Hematopoietic multipotent progenitor cell treated with erythropoietin and hydrocortisone succinate and interleukin-3 and kit ligand, for 6 days (in vitro differentiated cells): ENCODE data around the gene NTSR2.

Experiments
- DNase-seq: peaks from one replicate; pipeline ENCODE4 v3.0.0-alpha.2; 2015

Gene NTSR2

DNA sequence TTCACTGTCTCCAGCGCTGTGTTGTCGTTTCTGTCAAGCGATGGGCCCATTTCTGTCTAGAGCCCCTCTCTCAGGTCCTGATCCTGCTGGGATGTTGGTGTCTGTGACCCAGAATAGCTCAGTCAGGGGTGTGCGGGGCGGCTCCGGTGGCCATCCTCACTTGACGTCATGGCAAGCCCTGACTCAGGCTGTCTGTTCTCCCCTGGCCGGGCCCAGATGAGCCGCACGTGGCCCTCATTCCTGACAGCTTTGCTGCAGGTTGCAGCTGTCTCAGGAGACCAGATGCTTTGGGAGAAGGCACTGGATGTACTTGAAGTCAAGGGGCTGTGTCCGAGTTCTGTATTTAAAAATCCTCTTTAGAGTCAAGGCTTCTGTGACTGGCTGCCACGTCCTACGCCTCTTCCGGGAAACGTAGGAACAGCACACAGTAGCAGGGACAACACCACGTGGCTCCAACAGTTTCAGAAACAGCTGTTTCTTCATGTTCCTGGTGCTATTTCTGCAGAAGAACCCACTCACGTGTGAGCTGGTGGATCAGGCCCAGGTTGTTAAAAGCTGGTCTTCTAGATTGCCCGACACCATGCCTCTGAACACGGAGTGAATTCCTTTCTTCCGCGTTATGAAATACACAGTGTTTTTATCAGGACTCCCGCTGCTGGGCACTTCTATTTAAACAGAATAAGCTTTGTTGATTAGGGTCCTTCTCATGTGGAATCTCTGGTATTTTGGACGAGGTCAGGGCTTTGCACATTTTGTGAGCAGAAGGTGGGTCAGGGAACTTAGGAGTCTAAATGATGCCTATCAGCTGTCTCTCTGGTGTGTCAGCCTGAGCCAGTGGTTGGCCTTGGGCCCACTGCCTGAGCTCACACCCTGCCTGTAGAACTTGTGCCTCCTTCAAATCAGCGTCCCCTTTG, 28.3 kb upstream of the NTSR2 start:
- peak; percentile 48 for DNase-seq

GRCh38 chr2:11697103-11697871, 27.3 kb upstream of the NTSR2 start:
- DNase-seq, result peak; percentile 90

- DNase-seq, result no peak
These were observed 26.7 kb upstream of the NTSR2 start for GRCh38 chr2:11696736-11697102.

GRCh38 chr2:11695576-11695975, 25.6 kb upstream of the NTSR2 start:
- DNase-seq, result no peak

- DNase-seq, result peak; percentile 92
These were observed 23.0 kb upstream of the NTSR2 start for GRCh38 chr2:11692966-11693521.

GRCh38 chr2:11691076-11691660, 21.2 kb upstream of the NTSR2 start:
- no peak for DNase-seq

GRCh38 chr2:11688222-11689069, 18.5 kb upstream of the NTSR2 start:
- peak; percentile 96 for DNase-seq

- no peak for DNase-seq
These were observed 17.7 kb upstream of the NTSR2 start for GRCh38 chr2:11687736-11688135.

DNA sequence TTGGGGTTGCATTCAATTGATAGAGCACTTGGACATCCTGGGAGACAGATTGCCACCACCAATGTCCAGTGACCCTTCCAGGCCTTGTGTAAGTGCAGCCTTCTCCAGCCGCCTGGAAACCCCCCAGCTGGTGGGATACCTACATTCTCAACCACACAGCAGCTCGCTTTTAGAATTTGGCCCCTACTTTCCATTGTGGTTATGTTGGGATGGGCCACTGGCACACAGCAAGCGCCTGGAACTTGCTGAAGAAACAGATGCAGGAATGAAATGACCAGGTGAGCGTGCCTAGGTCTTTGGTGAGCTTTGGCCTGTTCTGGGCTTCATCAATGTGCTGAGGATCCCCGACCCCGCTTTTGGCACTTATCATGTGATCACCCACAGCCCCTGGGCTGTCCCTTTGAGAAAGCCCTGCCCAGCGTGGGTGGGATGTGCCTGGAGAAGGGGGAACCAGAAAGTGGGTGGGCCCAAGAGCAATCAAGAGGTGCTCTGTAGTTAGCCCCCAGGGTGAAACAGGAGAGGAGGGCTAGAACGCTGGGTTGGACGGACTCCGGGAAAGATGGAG, 16.0 kb upstream of the NTSR2 start:
- no peak for DNase-seq

- no peak for DNase-seq
These were observed 15.0 kb upstream of the NTSR2 start for GRCh38 chr2:11684894-11685460.

- DNase-seq, result no peak
These were observed 14.0 kb upstream of the NTSR2 start for GRCh38 chr2:11683966-11684365.

DNA sequence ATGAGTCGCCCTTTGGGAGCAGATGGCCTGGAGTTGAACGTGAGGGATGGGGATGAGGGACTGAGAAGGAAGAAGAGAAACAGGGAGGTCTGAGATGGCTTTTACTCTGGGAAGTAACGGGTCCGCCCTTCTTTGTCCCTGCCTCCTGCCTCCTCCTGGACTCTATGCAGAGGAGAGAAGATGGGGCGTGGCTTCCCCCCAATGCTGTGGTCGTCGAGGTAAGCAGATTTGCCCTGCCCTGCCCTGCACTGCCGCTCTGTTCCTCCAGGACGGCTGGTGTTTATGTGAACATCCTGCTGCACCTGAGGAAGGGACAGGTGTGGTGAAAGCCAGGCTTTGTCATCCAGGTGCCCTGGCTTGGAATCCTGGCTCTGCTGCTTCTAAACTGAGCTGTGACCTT, 13.5 kb upstream of the NTSR2 start:
- DNase-seq, result no peak

GRCh38 chr2:11682590-11682915, 12.6 kb upstream of the NTSR2 start:
- no peak for DNase-seq

DNA sequence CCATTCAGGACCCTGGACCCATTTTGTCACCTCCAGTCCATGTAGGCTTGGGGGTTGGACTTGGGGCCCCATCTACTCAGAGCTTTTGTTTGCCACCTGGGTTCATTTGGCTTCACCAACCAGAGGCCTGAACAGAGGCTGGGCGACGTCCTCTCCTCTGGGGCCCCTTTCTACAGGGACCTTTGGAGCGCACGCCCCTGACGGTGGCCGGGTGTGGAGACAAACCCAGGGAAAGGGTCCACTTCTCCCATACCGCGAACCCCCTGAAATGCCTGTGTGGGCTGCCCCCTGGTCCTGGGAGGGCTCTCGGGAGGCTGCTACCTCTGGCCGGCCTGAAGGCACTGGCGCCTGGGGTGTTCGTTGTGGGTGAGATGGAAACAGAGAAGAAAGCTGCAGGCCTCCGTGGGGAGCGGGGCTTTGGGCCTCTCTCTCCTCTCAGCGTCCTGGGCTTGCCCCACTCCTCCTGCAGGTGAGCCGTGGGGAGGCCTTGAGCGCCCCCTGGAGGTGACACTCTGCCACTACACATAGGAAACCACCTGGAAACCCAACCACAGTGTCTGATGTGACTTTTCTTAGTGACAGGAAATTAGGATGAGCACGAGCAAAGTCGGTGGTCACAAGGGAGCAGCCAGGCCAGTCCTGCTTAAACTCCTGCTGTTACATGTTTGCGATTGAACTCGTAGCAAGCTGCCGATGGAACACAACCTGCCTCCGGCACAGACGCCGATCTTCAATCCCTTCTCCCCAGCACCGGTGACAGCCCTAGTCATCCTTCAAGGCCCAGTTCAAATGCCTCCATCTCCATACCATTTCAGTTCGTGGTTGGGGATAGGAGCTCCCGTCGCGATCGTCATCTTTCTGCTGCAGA, 12.0 kb upstream of the NTSR2 start:
- DNase-seq, result peak; percentile 49

DNA sequence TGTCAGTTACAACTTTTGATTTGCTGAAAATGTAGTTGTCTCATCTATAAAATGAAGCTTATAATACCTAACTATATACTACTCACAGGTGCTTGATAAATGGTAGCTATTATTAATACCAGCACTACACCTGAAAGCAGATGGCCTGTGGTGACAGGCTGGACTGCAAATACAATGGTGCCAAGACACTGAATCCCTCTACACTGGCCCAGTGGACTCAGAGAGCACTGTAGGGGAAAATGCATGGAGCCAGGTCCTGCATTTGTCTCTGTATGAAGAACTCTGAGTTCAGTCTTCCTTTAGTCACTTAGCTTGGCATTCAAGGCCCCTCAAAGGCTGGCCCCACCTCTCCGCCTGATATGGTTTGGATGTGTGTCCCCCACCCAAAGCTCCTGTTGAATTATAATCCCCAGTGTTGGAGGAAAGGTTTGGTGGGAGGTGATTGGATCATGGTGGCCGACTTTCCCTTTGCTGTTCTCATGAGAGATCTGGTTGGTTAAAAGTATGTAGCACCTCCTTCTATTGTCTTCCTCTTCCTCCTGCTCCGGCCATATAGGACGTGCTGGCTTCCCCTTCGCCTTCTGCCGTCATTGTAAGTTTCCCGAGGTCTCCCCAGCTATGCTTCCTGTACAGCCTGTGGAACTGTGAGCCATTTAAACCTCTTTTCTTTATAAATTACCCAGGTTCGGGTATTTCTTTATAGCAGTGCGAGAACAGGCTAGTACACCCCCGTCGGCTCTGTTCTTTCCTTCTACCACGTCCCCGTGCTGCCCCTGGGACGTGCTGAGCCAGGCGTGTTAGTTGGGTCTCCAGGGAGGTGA, 11.1 kb upstream of the NTSR2 start:
- DNase-seq, result no peak

GRCh38 chr2:11680182-11680900, 10.3 kb upstream of the NTSR2 start:
- DNase-seq, result no peak

- no peak for DNase-seq
These were observed 9.6 kb upstream of the NTSR2 start for GRCh38 chr2:11679486-11680181.

- no peak for DNase-seq
These were observed 9.0 kb upstream of the NTSR2 start for GRCh38 chr2:11679016-11679415.
